A549 treated with Hydrocortisone at 1 μM for 4 hours (cell line): ENCODE data around the gene XRCC5. TPM values are rescaled to one million over a fixed set of nuclear protein-coding genes. Genes with fewer than 3 reads are reported as not detected.

Experiments
- total RNA-seq: library from RNA; stranded (reverse); fragments of 200-300 nt; extraction: Qiagen RNA extraction; gene quantifications from 5 replicates; pipeline ENCODE4 v1.2.3, GENCODE V29; 2022

Gene XRCC5
- 163 to 223 TPM (median 184 TPM) in 5 replicates for total RNA-seq

GRCh38 chr2:216108967-216109921, at the start of gene XRCC5:
TSS of gene XRCC5 (plus strand) at chr2:216109348. CDS start at chr2:216109437, 89 bp downstream.

GRCh38 chr2:216081487-216082116, 27.5 kb upstream of the XRCC5 start, which contains the start of the genes PECR and TMEM169:
TSS of gene PECR (minus strand) at chr2:216081809. CDS start at chr2:216081741, 68 bp downstream.
TSS of gene TMEM169 (plus strand) at chr2:216081919. CDS start at chr2:216095964, 14,045 bp downstream.

Other genes starting within 250 kb of the XRCC5 start
- gene MREG, start 95.8 kb upstream of the XRCC5 start, total RNA-seq = 4.5 to 4.9 TPM (median 4.7 TPM) in 5 replicates
- 13.8 to 17.7 TPM (median 15.6 TPM) in 5 replicates for gene PECR, start 27.5 kb upstream of the XRCC5 start, total RNA-seq
- gene TMEM169, start 27.4 kb upstream of the XRCC5 start, total RNA-seq = 0.25 to 0.75 TPM (median 0.38 TPM) in 5 replicates